ENCODE measurements around the gene BAD. TPM values are rescaled to one million over a fixed set of nuclear protein-coding genes. Genes with fewer than 3 reads are reported as not detected.

BAD gene
- total and polyA plus RNA-seq, 11 donors, result 41.5 to 123 (median 58.5) TPM

- DNase-seq, result peak in 1 of 5 donors; percentile 34
- no peaks in the 10 kb centered on the region for H3K9me3 ChIP-seq
- peak overlapping the region; percentile 95 to 100 (median 99) for H3K27ac ChIP-seq
- TF ChIP-seq POLR2A (IDR thresholded peaks at IDR 0.05), result no peak
- no peak for TF ChIP-seq CTCF (IDR thresholded peaks at IDR 0.05)
- H3K36me3 ChIP-seq, result peaks cover 0 to 40% (median 30%) of the 10 kb centered on the region in 9 donors
- no peaks in the 10 kb centered on the region for H3K27me3 ChIP-seq
- intact Hi-C loops (cut with DNase I), result loop anchor here in 1 of 10 donors (2.0 kb wide), 1 partner anchor 65 kb away; the partner anchor contains the start of gene ESRRA
- ATAC-seq, result no peak
- peak overlapping the region in 11 of 12 donors; percentile 47 to 99 (median 80) for H3K4me3 ChIP-seq
- WGBS, 4 donors, result 82 to 87% (median 84%) methylated on average over 11 of the region's 11 CpGs
- H3K4me1 ChIP-seq, result peaks cover 0 to 69% (median 34%) of the 10 kb centered on the region in 12 donors
Measured at GRCh38 chr11:64239662-64240434, 44.6 kb downstream of the BAD start.

GRCh38 chr11:64238999-64239398 lies 45.5 kb downstream of the BAD start:
- H3K27ac ChIP-seq, result peak overlapping the region in 7 of 12 donors; percentile 18 to 100 (median 99)
- H3K9me3 ChIP-seq, result no peaks in the 10 kb centered on the region
- ATAC-seq (no peak), DNase-seq (peak in 1 of 5 donors; percentile 46)
- H3K27me3 ChIP-seq, result no peaks in the 10 kb centered on the region
- H3K36me3 ChIP-seq, result peaks cover 0 to 36% (median 27%) of the 10 kb centered on the region in 9 donors
- H3K4me1 ChIP-seq, result peaks cover 0 to 68% (median 35%) of the 10 kb centered on the region in 12 donors
- intact Hi-C loops (cut with DNase I), result no loop called here
- WGBS, 4 donors, result 82 to 89% (median 86%) methylated on average over 5 of the region's 5 CpGs
- no peak overlapping the region for H3K4me3 ChIP-seq
- TF ChIP-seq POLR2A (IDR thresholded peaks at IDR 0.05) (no peak), CTCF (IDR thresholded peaks at IDR 0.05) (no peak)

- 82 to 93% (median 92%) methylated on average over 6 to 9 of the region's 9 CpGs for WGBS, 4 donors
- H3K27ac ChIP-seq, result peak overlapping the region in 4 of 12 donors; percentile 5 to 99 (median 38)
- peak in 1 of 5 donors; percentile 37 for DNase-seq
Measured at GRCh38 chr11:64238076-64238475, 46.4 kb downstream of the BAD start.

More at GRCh38 chr11:64238076-64238475, 46.4 kb downstream of the BAD start:
- Histone ChIP-seq H3K36me3 (peaks cover 0 to 26% (median 18%) of the 10 kb centered on the region in 9 donors), H3K4me3 (no peak overlapping the region), H3K4me1 (peaks cover 0 to 70% (median 35%) of the 10 kb centered on the region in 12 donors), H3K9me3 (no peaks in the 10 kb centered on the region), H3K27me3 (no peaks in the 10 kb centered on the region)
- TF ChIP-seq POLR2A (IDR thresholded peaks at IDR 0.05), result no peak
- TF ChIP-seq CTCF (IDR thresholded peaks at IDR 0.05), result no peak
- no peak for ATAC-seq
- intact Hi-C loops (cut with DNase I), result no loop called here

Data from heart left ventricle (tissue), 16 donors.